HFF-Myc (cell line): Measurements from ENCODE around the gene REPIN1.

Experiments
- DNase-seq: peaks from one replicate; pipeline ENCODE4 v3.0.0-alpha.2; 2011; ENCODE audit warnings: low read depth; ENCODE audit errors: extremely low read depth
- H3K4me3 ChIP-seq: replicated peaks from 2 replicates; pipeline ENCODE4 v1.5.1; 2011; ENCODE audit warnings: low read depth, mild to moderate bottlenecking, control low read depth, low read length
- CTCF ChIP-seq: IDR thresholded peaks from 2 replicates; pipeline ENCODE4 v1.5.1; 2012; ENCODE audit warnings: mild to moderate bottlenecking, low read depth, low read length, control low read depth; ENCODE audit errors: missing control alignments

REPIN1 gene

GRCh38 chr7:150409300-150410030, 40.8 kb downstream of the REPIN1 start:
- TF ChIP-seq CTCF: no peak
- H3K4me3 ChIP-seq: no peak overlapping the region
- DNase-seq: no peak

GRCh38 chr7:150410131-150410530, 41.5 kb downstream of the REPIN1 start:
- no peak for DNase-seq
- no peak for TF ChIP-seq CTCF
- no peak overlapping the region for H3K4me3 ChIP-seq

- H3K4me3 ChIP-seq: no peak overlapping the region
- TF ChIP-seq CTCF: no peak
- DNase-seq: no peak
Measured at GRCh38 chr7:150410680-150411346, 42.2 kb downstream of the REPIN1 start.

- no peak for DNase-seq
- TF ChIP-seq CTCF: no peak
- H3K4me3 ChIP-seq: no peak overlapping the region
Measured at GRCh38 chr7:150411606-150412005, 43.0 kb downstream of the REPIN1 start.

- no peak for TF ChIP-seq CTCF
- H3K4me3 ChIP-seq: no peak overlapping the region
- no peak for DNase-seq
Measured at GRCh38 chr7:150412016-150412415, 43.4 kb downstream of the REPIN1 start.

- no peak overlapping the region for H3K4me3 ChIP-seq
- DNase-seq: no peak
- TF ChIP-seq CTCF: no peak
Measured at GRCh38 chr7:150412518-150413488, 44.2 kb downstream of the REPIN1 start.
